GM19452 (cell line): ENCODE data around the gene KRT75.
"Not testable (repeated sequence)": the region's sequence is repeated elsewhere in the genome, so short reads cannot be mapped to it uniquely, and the experiment has no call there.

ENCODE experiments used
- ATAC-seq: cut with Tn5 transposase; IDR thresholded peaks from one replicate; pipeline ENCODE4 v1.9.1; 2021; ENCODE audit not compliant: unreplicated experiment

The KRT75 gene

GRCh38 chr12:52434081-52434733, at the start of gene KRT75:
KRT75 (minus strand) TSS chr12:52434371; CDS start chr12:52434304, 67 bp downstream.
- no peak for ATAC-seq

GRCh38 chr12:52480073-52480472, 45.9 kb upstream of the KRT75 start:
- ATAC-seq, result no peak

GRCh38 chr12:52477651-52478050, 43.5 kb upstream of the KRT75 start:
- no peak for ATAC-seq

- ATAC-seq, result no peak
Measured at GRCh38 chr12:52474212-52474611, 40.0 kb upstream of the KRT75 start.

GRCh38 chr12:52473768-52474167, 39.6 kb upstream of the KRT75 start, which contains the start of gene KRT6C:
KRT6C (minus strand) TSS chr12:52473805; CDS start chr12:52473737, 68 bp downstream.
- ATAC-seq, result no peak

GRCh38 chr12:52469853-52470252, 35.7 kb upstream of the KRT75 start:
- ATAC-seq, result no peak

GRCh38 chr12:52464897-52465296, 30.7 kb upstream of the KRT75 start:
- no peak for ATAC-seq

GRCh38 chr12:52461693-52462092, 27.5 kb upstream of the KRT75 start:
- no peak for ATAC-seq

- ATAC-seq, result no peak
Measured at GRCh38 chr12:52458861-52459260, 24.7 kb upstream of the KRT75 start.

GRCh38 chr12:52455821-52456220, 21.6 kb upstream of the KRT75 start:
- ATAC-seq, result no peak

GRCh38 chr12:52454411-52455201, 20.4 kb upstream of the KRT75 start:
- ATAC-seq, result no peak

- no peak for ATAC-seq
Measured at GRCh38 chr12:52452101-52452500, 17.9 kb upstream of the KRT75 start, which contains the start of gene KRT6B. KRT6B (minus strand) TSS chr12:52452146; CDS start chr12:52452078, 68 bp downstream.

GRCh38 chr12:52448228-52448627, 14.1 kb upstream of the KRT75 start:
- ATAC-seq, result no peak

GRCh38 chr12:52447196-52447595, 13.0 kb upstream of the KRT75 start:
- not testable (repeated sequence) for ATAC-seq

- no peak for ATAC-seq
Measured at GRCh38 chr12:52446367-52447045, 12.3 kb upstream of the KRT75 start.

- ATAC-seq, result no peak
Measured at GRCh38 chr12:52445876-52446275, 11.7 kb upstream of the KRT75 start.

GRCh38 chr12:52444647-52445595, 10.8 kb upstream of the KRT75 start:
- no peak for ATAC-seq

- ATAC-seq, result no peak
Measured at GRCh38 chr12:52443966-52444365, 9.8 kb upstream of the KRT75 start.

- no peak for ATAC-seq
Measured at GRCh38 chr12:52442600-52443061, 8.5 kb upstream of the KRT75 start.

- no peak for ATAC-seq
Measured at GRCh38 chr12:52441320-52441911, 7.2 kb upstream of the KRT75 start.
